SK-MEL-5 (cell line): ENCODE results near the gene GRK1. TPM values are rescaled to one million over a fixed set of nuclear protein-coding genes. Genes with fewer than 3 reads are reported as not detected.
"Not testable (repeated sequence)": the region's sequence is repeated elsewhere in the genome, so short reads cannot be mapped to it uniquely, and the experiment has no call there.

ENCODE experiments used
- DNase-seq: peaks from one replicate; pipeline ENCODE4 v3.0.0-alpha.2; 2016; ENCODE audit warnings: low read depth, low spot score
- in situ Hi-C: cut with HindIII; loops from 2 replicates; pipeline ENCODE4 v1.10.0; 2016; ENCODE audit warnings: low sequenced_read_pairs, high pct_unique_total_duplicates, low pct_unique_long_range_greater_than_20kb
- total RNA-seq: library from RNA; depleted of rRNA; stranded (reverse); fragments of >200 nt; shearing (Covaris generic); gene quantifications from 2 replicates; pipeline ENCODE4 v1.2.3, GENCODE V29; 2014

GRK1 gene
- total RNA-seq, 1 experiment from 2014 or later = not detected

GRCh38 chr13:113671066-113672001 lies 4.3 kb downstream of the GRK1 start:
- in situ Hi-C loops = no loop called here
- DNase-seq = no peak

GRCh38 chr13:113672002-113672651 lies 5.1 kb downstream of the GRK1 start:
- no peak for DNase-seq
- in situ Hi-C loops = no loop called here

GRCh38 chr13:113722921-113723320 lies 55.9 kb downstream of the GRK1 start:
- in situ Hi-C loops = no loop called here

GRCh38 chr13:113723410-113724015 lies 56.5 kb downstream of the GRK1 start:
- DNase-seq = peak; percentile 11
- in situ Hi-C loops = no loop called here

More at GRCh38 chr13:113722921-113723320, 55.9 kb downstream of the GRK1 start:
- no peak for DNase-seq

- no peak for DNase-seq
- in situ Hi-C loops = no loop called here
Observed at GRCh38 chr13:113724016-113724758, 57.2 kb downstream of the GRK1 start.

GRCh38 chr13:113724780-113725315 lies 57.8 kb downstream of the GRK1 start:
- DNase-seq = peak; percentile 68
- in situ Hi-C loops = no loop called here

GRCh38 chr13:113725329-113726105 lies 58.5 kb downstream of the GRK1 start:
- DNase-seq, in situ Hi-C loops: not testable (repeated sequence)

GRCh38 chr13:113726106-113726821 lies 59.2 kb downstream of the GRK1 start:
- in situ Hi-C loops, DNase-seq: not testable (repeated sequence)

GRCh38 chr13:113726961-113727411 lies 60.0 kb downstream of the GRK1 start:
- in situ Hi-C loops = no loop called here
- DNase-seq = no peak

- DNase-seq = no peak
- in situ Hi-C loops = no loop called here
Observed at GRCh38 chr13:113728571-113729054, 61.6 kb downstream of the GRK1 start.

- DNase-seq = no peak
Observed at GRCh38 chr13:113729187-113730019, 62.4 kb downstream of the GRK1 start.

GRCh38 chr13:113730258-113730691 lies 63.3 kb downstream of the GRK1 start:
- in situ Hi-C loops = no loop called here
- no peak for DNase-seq

More at GRCh38 chr13:113729187-113730019, 62.4 kb downstream of the GRK1 start:
- in situ Hi-C loops = no loop called here

GRCh38 chr13:113730831-113731191 lies 63.8 kb downstream of the GRK1 start:
- in situ Hi-C loops = no loop called here

GRCh38 chr13:113731192-113732175 lies 64.5 kb downstream of the GRK1 start:
- DNase-seq = no peak
- in situ Hi-C loops = no loop called here

More at GRCh38 chr13:113730831-113731191, 63.8 kb downstream of the GRK1 start:
- no peak for DNase-seq
